Effector CD4-positive, alpha-beta T cell (primary cell): ENCODE data around the gene PSMC2.
"Not testable (repeated sequence)": the region's sequence is repeated elsewhere in the genome, so short reads cannot be mapped to it uniquely, and the experiment has no call there.

Source experiments
- DNase-seq: peaks from one replicate; pipeline ENCODE4 v3.0.0-alpha.2; 2020

PSMC2 gene

DNA sequence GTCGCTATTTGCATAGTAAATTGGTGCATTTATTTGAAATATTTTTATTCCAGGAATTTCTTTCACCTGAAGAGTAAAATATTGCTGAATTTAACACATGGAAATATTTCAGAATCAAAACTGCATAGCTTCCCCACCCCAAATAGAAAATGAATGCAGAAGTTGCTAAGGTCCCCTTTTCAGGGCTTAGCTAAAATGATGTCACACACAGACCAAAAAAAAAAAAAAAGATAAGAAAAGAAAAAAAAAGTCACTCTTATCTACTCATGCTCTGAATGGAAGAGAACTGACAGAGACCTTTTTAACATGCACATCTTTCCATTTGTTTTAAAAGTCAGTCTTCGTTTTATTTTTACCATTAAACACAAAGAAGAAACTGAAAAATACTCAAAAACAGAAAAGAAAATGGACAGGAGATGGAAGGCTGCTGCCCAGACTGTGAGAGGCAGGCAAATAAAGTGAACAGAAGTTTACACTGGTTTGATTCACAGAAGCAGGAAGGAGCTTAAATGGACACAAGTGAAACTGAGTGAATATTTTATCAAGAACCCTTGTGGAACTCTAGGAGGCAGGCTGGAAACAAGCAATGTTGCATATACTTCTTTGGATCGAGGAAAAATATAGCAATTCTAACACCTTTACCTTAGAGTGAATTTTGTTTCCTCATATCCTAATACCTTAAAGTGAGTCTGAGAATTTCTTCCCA, 32.0 kb downstream of the PSMC2 start:
- no peak for DNase-seq

DNA sequence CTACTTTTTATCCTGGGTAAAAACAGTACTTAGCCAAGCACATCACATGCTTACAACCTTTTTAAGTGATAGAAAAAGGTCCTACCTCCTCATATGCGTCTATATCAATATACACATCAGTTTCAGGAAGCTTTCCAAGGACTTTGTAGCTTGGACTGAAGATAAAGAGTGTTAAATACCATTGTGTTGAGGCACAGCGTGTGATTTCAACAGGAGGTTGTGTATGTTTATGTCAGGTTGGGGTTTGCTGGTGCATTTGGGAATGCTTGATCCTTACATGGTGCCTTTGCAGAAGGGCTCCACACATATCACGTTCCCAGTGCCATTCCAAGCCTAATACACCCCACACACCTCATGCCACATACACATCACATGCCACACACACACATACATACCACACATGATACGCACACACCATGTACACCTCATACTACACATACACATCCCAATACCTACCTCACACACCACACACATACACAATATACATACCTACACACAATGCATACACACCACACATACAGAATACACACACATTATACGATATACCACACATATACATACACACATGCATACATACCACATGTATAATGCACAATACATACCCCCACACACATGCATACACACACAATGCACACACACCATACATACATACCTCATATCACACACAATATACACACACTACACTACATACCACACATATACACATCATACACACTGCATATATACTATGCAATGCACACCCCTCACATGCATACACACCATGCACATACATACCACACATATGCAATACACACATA, 33.1 kb downstream of the PSMC2 start:
- DNase-seq: no peak

- DNase-seq: no peak
Observed at GRCh38 chr7:103381280-103382031, 34.0 kb downstream of the PSMC2 start.

DNA sequence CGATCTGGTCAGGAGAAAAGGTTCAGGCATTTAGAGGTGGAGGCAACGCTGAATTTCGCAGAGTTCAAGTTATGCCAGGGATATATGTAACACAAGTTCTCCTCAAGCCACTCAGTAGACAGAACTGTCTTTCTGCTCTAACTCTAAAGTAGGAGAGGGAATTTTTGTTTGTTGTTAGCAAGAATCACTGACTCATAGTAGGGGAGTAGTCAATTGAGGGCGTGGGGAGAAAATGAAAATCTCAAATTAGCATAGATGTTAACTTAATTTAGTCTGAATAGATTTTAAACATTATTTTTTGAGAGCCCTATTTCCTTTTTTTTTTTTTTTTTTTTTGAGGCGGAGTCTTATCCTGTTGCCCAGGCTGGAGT, 34.6 kb downstream of the PSMC2 start:
- no peak for DNase-seq

- no peak for DNase-seq
Observed at GRCh38 chr7:103387242-103387641, 39.8 kb downstream of the PSMC2 start.

GRCh38 chr7:103388469-103389140, 41.2 kb downstream of the PSMC2 start:
- DNase-seq: no peak

DNA sequence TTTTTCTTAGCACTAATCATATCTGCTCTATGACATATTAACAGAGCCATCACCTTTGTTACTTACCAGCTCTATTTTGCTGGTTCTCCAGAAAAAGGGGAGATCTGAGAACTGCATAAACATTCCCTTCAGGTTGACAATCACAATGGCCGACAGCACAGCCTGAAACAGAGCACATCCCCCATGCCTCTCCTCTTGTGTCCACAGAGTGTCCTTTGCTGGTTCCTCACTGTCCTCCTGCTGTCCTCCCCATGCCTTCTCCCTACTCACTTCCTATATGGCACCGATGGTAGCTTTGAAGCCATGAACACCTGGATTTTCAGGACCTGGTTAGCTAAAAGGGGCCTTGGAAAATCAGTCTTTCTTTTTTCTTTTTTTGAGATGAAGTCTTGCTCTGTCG, 41.8 kb downstream of the PSMC2 start:
- no peak for DNase-seq

DNA sequence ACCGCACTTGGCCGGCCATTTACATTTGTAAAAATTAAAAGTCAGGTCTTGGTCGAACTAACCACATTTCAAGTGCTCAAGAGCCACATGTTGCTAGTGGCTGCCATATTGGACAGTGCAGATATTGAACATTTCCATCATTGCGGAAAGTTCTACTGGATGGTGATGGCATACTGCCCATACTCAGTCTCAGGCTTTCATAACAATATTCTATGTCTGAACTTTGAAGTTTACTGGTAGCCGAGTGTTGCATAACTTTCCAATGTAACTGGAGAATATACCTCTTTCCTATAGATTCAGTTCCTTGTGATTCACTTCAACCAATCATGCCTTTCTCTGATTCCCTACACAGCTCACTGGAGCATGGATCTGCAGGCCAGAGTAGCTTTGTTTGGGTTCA, 43.7 kb downstream of the PSMC2 start:
- DNase-seq: no peak

DNA sequence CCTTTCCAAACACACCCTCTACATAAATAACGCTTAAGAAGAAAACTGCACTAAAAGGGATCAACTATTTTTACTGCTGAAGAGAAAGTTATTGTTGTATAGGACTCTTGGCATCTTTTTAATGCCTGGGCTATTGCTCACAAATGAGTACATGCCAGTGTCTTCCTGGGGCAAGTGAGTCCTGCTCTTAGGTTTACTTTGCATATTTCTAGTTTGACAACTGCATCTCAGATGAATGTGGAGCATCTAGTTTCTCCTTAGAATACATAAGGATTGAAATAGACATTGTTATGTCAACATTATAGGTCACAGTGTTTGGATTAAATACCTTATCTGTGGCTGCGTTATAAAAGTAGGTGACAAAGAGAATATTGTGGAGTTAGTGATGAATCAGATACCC, 44.5 kb downstream of the PSMC2 start:
- DNase-seq: no peak

- no peak for DNase-seq
Observed at GRCh38 chr7:103394566-103394965, 47.1 kb downstream of the PSMC2 start.

DNA sequence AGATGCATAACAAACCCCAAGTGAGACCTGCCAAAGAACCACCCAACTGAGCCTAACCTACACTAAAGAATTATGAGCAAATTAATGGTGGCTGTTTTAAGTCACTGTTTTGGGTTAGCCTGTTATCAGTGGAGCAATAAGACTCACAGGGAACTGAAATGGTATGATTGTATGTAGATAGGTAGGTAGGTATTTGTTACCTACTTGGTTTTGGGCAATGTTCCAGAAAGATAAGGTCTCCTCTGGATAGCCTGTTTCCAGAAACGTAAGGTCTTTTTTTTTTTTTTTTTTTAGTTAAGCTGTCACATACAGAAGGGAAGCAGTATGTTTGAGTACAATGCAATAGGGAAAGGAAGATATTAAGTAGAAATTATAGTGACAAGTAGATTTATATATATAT, 47.6 kb downstream of the PSMC2 start:
- no peak for DNase-seq

DNA sequence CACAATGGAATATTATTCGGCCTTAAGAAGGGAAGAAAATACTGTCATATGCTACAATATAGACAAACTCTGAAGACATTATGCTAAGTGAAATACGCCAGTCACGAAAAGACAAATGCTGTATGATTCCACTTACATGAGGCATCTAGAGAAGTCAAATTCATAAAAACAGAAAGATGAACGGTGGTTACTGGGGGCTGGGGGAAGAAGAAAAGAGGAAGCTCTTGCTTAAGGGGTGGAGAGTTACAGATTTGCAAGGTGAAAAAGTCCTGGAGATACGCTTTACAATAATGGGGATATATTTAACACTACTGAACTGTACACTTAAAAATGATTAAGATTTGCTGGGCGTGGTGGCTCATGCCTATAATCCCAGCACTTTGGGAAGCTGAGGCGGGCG, 49.0 kb downstream of the PSMC2 start:
- DNase-seq: no peak

DNA sequence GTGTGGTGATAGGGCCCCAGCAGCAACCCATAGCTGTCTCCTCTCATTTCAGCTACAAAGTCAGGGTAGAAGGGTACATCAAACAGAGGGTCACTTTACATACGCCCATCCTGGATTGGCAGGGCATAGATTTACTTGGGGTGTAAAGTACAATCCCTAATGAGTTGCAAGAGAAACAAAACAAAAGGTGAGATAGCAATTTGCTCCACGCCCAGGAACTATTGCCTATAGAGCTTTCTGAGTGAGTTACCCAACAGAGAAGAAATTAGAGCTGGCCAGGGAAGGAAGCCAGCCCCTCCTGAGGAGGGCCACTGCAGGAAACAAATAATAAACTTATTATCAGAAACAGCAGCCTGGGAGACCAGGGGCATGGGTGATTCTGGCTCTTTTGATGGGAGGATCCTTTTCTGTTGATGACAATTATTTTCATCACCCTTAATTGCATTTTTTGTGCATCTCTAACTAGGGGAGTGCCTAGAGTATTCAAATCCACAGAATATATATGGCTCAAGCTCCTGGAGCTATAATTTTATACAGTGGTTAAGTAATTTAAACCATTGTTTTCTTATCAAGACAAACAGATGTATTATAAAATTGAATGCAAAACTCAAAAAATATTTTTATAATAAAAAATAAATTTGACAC, 51.2 kb downstream of the PSMC2 start:
- no peak for DNase-seq

DNA sequence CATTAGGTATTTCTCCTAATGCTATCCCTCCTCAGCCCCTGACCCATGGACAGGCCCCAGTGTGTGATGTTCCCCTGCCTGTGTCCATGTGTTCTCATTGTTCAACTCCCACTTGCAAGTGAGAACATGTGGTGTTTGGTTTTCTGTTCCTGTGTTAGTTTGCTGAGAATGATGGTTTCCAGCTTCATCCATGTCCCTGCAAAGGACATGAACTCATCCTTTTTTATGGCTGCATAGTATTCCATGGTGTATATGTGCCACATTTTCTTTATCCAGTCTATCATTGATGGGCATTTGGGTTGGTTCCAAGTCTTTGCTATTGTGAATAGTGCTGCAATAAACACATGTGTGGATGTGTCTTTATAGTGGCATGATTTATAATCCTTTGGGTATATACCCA, 52.2 kb downstream of the PSMC2 start:
- DNase-seq: not testable (repeated sequence)

GRCh38 chr7:103405789-103406613, 58.6 kb downstream of the PSMC2 start:
- not testable (repeated sequence) for DNase-seq

GRCh38 chr7:103412151-103412550, 64.7 kb downstream of the PSMC2 start:
- DNase-seq: no peak

GRCh38 chr7:103413407-103413806, 66.0 kb downstream of the PSMC2 start:
- DNase-seq: no peak

DNA sequence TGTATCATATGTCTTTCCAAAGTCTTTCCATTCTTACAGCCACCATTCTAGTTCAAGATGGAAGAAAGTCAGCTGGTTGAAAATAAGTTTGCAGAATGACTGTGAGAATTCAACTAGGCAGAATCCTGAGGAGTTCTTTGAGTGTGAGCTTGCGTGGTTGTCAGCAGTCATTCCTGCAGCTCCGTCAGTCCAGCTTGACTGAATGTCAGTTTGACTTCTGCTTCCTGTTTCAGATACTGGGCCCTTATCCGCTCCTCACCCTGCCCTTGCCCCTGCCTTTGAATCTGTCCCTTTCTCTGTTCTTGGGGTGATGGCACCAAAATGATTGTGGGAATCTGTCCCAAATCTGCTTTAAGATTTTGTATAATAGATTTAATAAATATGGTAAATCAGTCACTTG, 70.8 kb downstream of the PSMC2 start:
- no peak for DNase-seq
